ENCODE results near the gene PLEKHG3. TPM values are rescaled to one million over a fixed set of nuclear protein-coding genes. Genes with fewer than 3 reads are reported as not detected.

The PLEKHG3 gene
- total RNA-seq, 1 donor from 2014 or later, result 12.6 TPM

- H3K27ac ChIP-seq, result no peak overlapping the region
- peaks cover 44% of the 10 kb centered on the region for H3K4me1 Mint-ChIP-seq
- DNase-seq (ENCODE audit: low spot score), result no peak
- peaks cover 57% of the 10 kb centered on the region for H3K4me1 ChIP-seq
- no peak overlapping the region for H3K27ac Mint-ChIP-seq
- no peak overlapping the region for H3K4me3 Mint-ChIP-seq
- no peak overlapping the region for H3K9ac ChIP-seq
- H2AFZ ChIP-seq (replicated peaks), result no peak overlapping the region
- peaks cover 26% of the 10 kb centered on the region for H3K27me3 Mint-ChIP-seq (ENCODE audit: insufficient read depth, low read depth)
- no peak for TF ChIP-seq EZH2phosphoT487 (IDR thresholded peaks at IDR 0.05)
- peaks cover 6% of the 10 kb centered on the region for H3K9me3 ChIP-seq (ENCODE audit: low read depth)
- H3K9me3 Mint-ChIP-seq, result peaks cover 14% of the 10 kb centered on the region
- H3K27me3 ChIP-seq, result no peaks in the 10 kb centered on the region
- peaks cover 20% of the 10 kb centered on the region for H3K36me3 Mint-ChIP-seq
- peaks cover 44% of the 10 kb centered on the region for H3F3A ChIP-seq (ENCODE audit: low read depth)
- peaks cover 86% of the 10 kb centered on the region for H4K20me1 ChIP-seq (ENCODE audit: low read depth)
- peaks cover under 1% of the 10 kb centered on the region for H3K36me3 ChIP-seq
- H3K4me2 ChIP-seq, result no peak overlapping the region
- H3K4me3 ChIP-seq, result no peak overlapping the region
- H3K79me2 ChIP-seq (ENCODE audit: low read depth), result peaks cover 97% of the 10 kb centered on the region
Measured at GRCh38 chr14:64718762-64719161, 14.5 kb downstream of the PLEKHG3 start.

- Mint-ChIP-seq H3K9me3 (peaks cover 7% of the 10 kb centered on the region), H3K27ac (no peak overlapping the region), H3K4me1 (peaks cover 52% of the 10 kb centered on the region), H3K4me3 (no peak overlapping the region), H3K36me3 (peaks cover 15% of the 10 kb centered on the region), H3K27me3 (ENCODE audit: insufficient read depth, low read depth) (peaks cover 29% of the 10 kb centered on the region)
- TF ChIP-seq CTCF (IDR thresholded peaks at IDR 0.05) (no peak), EZH2phosphoT487 (IDR thresholded peaks at IDR 0.05) (no peak), EZH2 (IDR thresholded peaks at IDR 0.05) (no peak)
- Histone ChIP-seq H3F3A (ENCODE audit: low read depth) (peaks cover 44% of the 10 kb centered on the region), H2AFZ (replicated peaks) (no peak overlapping the region), H4K20me1 (ENCODE audit: low read depth) (peaks cover 94% of the 10 kb centered on the region), H3K27ac (no peak overlapping the region), H3K4me1 (peaks cover 65% of the 10 kb centered on the region), H3K27me3 (no peaks in the 10 kb centered on the region), H3K9ac (no peak overlapping the region), H3K4me2 (no peak overlapping the region), H3K4me3 (no peak overlapping the region), H3K79me2 (ENCODE audit: low read depth) (peaks cover 92% of the 10 kb centered on the region), H3K36me3 (no peaks in the 10 kb centered on the region), H3K9me3 (ENCODE audit: low read depth) (no peaks in the 10 kb centered on the region)
- DNase-seq (ENCODE audit: low spot score), result no peak
Measured at GRCh38 chr14:64719601-64720000, 15.4 kb downstream of the PLEKHG3 start.

DNA sequence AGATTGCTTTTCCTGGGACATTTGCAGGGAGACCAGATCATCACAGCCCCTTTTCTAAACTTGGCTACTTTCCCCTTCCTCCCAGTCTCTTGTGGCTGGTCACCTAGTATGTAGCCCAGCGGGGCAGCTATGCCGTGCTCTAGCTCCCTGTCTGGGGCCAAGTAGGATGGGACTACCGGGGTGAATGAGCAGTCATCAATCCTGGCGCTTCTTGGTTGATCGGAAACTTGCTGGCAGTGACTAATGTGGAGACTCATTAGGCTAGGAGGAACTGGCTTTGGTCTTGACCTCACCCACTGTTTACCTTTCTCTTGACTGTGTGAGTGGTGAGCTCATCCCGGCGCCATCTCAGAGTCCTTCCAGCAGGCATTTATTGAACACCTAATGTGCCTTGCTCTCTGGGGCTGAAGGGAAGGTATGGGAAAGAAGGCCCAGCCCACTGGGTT, 15.9 kb downstream of the PLEKHG3 start:
- Histone ChIP-seq H3K4me3 (no peak overlapping the region), H3K4me2 (no peak overlapping the region), H3K27me3 (no peaks in the 10 kb centered on the region), H3K36me3 (no peaks in the 10 kb centered on the region), H3K27ac (no peak overlapping the region), H4K20me1 (ENCODE audit: low read depth) (peaks cover 96% of the 10 kb centered on the region), H2AFZ (replicated peaks) (no peak overlapping the region), H3F3A (ENCODE audit: low read depth) (peaks cover 44% of the 10 kb centered on the region), H3K79me2 (ENCODE audit: low read depth) (peaks cover 89% of the 10 kb centered on the region), H3K4me1 (peaks cover 71% of the 10 kb centered on the region), H3K9ac (no peak overlapping the region), H3K9me3 (ENCODE audit: low read depth) (no peaks in the 10 kb centered on the region)
- Mint-ChIP-seq H3K4me3 (no peak overlapping the region), H3K27me3 (ENCODE audit: insufficient read depth, low read depth) (peaks cover 31% of the 10 kb centered on the region), H3K4me1 (peaks cover 55% of the 10 kb centered on the region), H3K36me3 (peaks cover 15% of the 10 kb centered on the region), H3K27ac (no peak overlapping the region), H3K9me3 (peaks cover 6% of the 10 kb centered on the region)
- TF ChIP-seq EZH2phosphoT487 (IDR thresholded peaks at IDR 0.05) (no peak), EZH2 (IDR thresholded peaks at IDR 0.05) (no peak), CTCF (IDR thresholded peaks at IDR 0.05) (no peak)
- no peak for DNase-seq (ENCODE audit: low spot score)

DNA sequence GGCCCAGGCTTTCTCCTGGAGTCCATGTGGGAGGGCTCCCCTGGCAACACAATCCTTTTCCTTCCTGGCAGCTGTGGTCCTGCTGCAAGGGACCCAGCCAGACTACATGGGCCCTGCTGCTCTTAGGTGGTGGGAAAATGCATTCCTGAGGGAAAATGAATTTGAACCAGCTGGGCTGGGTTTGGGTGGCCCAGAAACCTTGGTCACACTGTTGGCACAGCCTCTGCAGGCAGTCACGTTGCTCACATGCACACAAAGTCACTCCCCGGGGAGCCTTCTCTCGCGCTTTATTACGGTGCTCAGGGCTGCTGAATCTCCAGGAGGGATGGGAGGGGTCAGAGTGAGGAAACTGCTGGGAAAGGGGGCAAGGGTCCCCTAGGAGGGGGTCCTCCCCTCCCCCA, 17.2 kb downstream of the PLEKHG3 start:
- Mint-ChIP-seq H3K4me1 (peaks cover 55% of the 10 kb centered on the region), H3K27ac (no peak overlapping the region), H3K36me3 (peaks cover 15% of the 10 kb centered on the region), H3K9me3 (peaks cover 6% of the 10 kb centered on the region), H3K27me3 (ENCODE audit: insufficient read depth, low read depth) (peaks cover 27% of the 10 kb centered on the region), H3K4me3 (no peak overlapping the region)
- no peak overlapping the region for H3K9ac ChIP-seq
- H2AFZ ChIP-seq (replicated peaks), result no peak overlapping the region
- H3K4me1 ChIP-seq, result peaks cover 72% of the 10 kb centered on the region
- H3K4me3 ChIP-seq, result no peak overlapping the region
- TF ChIP-seq CTCF (IDR thresholded peaks at IDR 0.05) (no peak), EZH2 (IDR thresholded peaks at IDR 0.05) (no peak), EZH2phosphoT487 (IDR thresholded peaks at IDR 0.05) (no peak)
- H3K27ac ChIP-seq, result no peak overlapping the region
- peaks cover 98% of the 10 kb centered on the region for H4K20me1 ChIP-seq (ENCODE audit: low read depth)
- no peak for DNase-seq (ENCODE audit: low spot score)
- no peaks in the 10 kb centered on the region for H3K36me3 ChIP-seq
- no peaks in the 10 kb centered on the region for H3K9me3 ChIP-seq (ENCODE audit: low read depth)
- H3F3A ChIP-seq (ENCODE audit: low read depth), result peaks cover 43% of the 10 kb centered on the region
- no peaks in the 10 kb centered on the region for H3K27me3 ChIP-seq
- H3K4me2 ChIP-seq, result no peak overlapping the region
- peaks cover 87% of the 10 kb centered on the region for H3K79me2 ChIP-seq (ENCODE audit: low read depth)

Measured in neural progenitor cell (in vitro differentiated cells).